Measurements from ENCODE around the gene PPP3R1. TPM values are rescaled to one million over a fixed set of nuclear protein-coding genes. Genes with fewer than 3 reads are reported as not detected.

Gene PPP3R1
- total and polyA plus RNA-seq, 9 of the 15 experiments (the other 6 are each of a cell fraction or from before 2014, with no cell fraction given), result 3.7 to 70.0 (median 24.8) TPM

GRCh38 chr2:68135448-68136320, 116.6 kb downstream of the PPP3R1 start (continued):
- no peak for TF ChIP-seq CHD7 (IDR thresholded peaks at IDR 0.05; ENCODE audit: low read depth, low read length)
- TF ChIP-seq ZFPM2 (CRISPR knock-in tag; IDR thresholded peaks at IDR 0.05), result no peak
- peak in 1 of 3 experiments; percentile 15 for TF ChIP-seq YY1 (IDR thresholded peaks at IDR 0.05; ENCODE audit: borderline replicate concordance in 1 of 3, control insufficient read depth in 1 of 3, extremely low read depth in 1 of 3, insufficient read depth in 3 of 3, insufficient read length in 1 of 3, insufficient replicate concordance in 2 of 3, low read depth in 1 of 3, low read length in 2 of 3)
- TF ChIP-seq CREBBP (IDR thresholded peaks at IDR 0.05; ENCODE audit: low read depth, low read length), result no peak
- no peak for TF ChIP-seq CBX8 (IDR thresholded peaks at IDR 0.05; ENCODE audit: borderline replicate concordance, extremely low read depth, low read depth, low read length, poor library complexity, severe bottlenecking)
- TF ChIP-seq ARNT (IDR thresholded peaks at IDR 0.05), result peak; percentile 85 to 98; a peak in 3 of 4 replicates
- no peak for TF ChIP-seq NR4A1 (CRISPR knock-in tag; IDR thresholded peaks at IDR 0.05)
- peak; percentile 76; the same call in 1 of the 2 replicates for TF ChIP-seq NR4A1 (tag; IDR thresholded peaks at IDR 0.05)
- peak; percentile 98 for TF ChIP-seq ZNF121 (CRISPR knock-in tag; conservative IDR thresholded peaks at IDR 0.05)
- TF ChIP-seq TARDBP (IDR thresholded peaks at IDR 0.05), result peak; percentile 91; the same call in 1 of the 2 replicates
- TF ChIP-seq SFPQ (IDR thresholded peaks at IDR 0.05; ENCODE audit: low read depth, low read length), result no peak
- no peak for TF ChIP-seq EP400 (IDR thresholded peaks at IDR 0.05)

Data from K562 (cell line).